ENCODE results near the gene SNX25.
"Not testable (repeated sequence)": the region's sequence is repeated elsewhere in the genome, so short reads cannot be mapped to it uniquely, and the experiment has no call there.

GRCh38 chr4:185324361-185324760 lies 115.0 kb downstream of the SNX25 start:
- TF ChIP-seq, protein P1, sequence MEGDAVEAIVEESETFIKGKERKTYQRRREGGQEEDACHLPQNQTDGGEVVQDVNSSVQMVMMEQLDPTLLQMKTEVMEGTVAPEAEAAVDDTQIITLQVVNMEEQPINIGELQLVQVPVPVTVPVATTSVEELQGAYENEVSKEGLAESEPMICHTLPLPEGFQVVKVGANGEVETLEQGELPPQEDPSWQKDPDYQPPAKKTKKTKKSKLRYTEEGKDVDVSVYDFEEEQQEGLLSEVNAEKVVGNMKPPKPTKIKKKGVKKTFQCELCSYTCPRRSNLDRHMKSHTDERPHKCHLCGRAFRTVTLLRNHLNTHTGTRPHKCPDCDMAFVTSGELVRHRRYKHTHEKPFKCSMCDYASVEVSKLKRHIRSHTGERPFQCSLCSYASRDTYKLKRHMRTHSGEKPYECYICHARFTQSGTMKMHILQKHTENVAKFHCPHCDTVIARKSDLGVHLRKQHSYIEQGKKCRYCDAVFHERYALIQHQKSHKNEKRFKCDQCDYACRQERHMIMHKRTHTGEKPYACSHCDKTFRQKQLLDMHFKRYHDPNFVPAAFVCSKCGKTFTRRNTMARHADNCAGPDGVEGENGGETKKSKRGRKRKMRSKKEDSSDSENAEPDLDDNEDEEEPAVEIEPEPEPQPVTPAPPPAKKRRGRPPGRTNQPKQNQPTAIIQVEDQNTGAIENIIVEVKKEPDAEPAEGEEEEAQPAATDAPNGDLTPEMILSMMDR (IDR thresholded peaks at IDR 0.05 in 4 of 5, conservative IDR thresholded peaks at IDR 0.05 in 1 of 5) = not testable (repeated sequence)
- TF ChIP-seq POLR2A (IDR thresholded peaks at IDR 0.05) = not testable (repeated sequence)

Measured in gastrocnemius medialis (tissue), 4 donors.